Activated naive CD8-positive, alpha-beta T cell (primary cell): ENCODE data around the gene PACRG.

ENCODE experiments used
- H3K27ac Mint-ChIP-seq: one replicate; pipeline ENCODE4 v1.8.0; 2021; ENCODE audit warnings: mixed read lengths
- H3K27me3 Mint-ChIP-seq: one replicate; pipeline ENCODE4 v1.8.0; 2021; ENCODE audit warnings: mixed read lengths
- H3K36me3 Mint-ChIP-seq: one replicate; pipeline ENCODE4 v1.8.0; 2021; ENCODE audit warnings: mixed read lengths
- H3K4me1 Mint-ChIP-seq: one replicate; pipeline ENCODE4 v1.8.0; 2021; ENCODE audit warnings: low read depth, mixed read lengths
- H3K4me3 Mint-ChIP-seq: one replicate; pipeline ENCODE4 v1.8.0; 2021; ENCODE audit warnings: mild to moderate bottlenecking, mixed read lengths
- H3K9me3 Mint-ChIP-seq: one replicate; pipeline ENCODE4 v1.8.0; 2021; ENCODE audit warnings: low read depth, mixed read lengths

The PACRG gene

GRCh38 chr6:162943369-162943768 is 215.6 kb downstream of the PACRG start:
- peaks cover 23% of the 10 kb centered on the region for H3K9me3 Mint-ChIP-seq
- H3K36me3 Mint-ChIP-seq, result no peaks in the 10 kb centered on the region
- H3K4me1 Mint-ChIP-seq, result no peaks in the 10 kb centered on the region
- no peaks in the 10 kb centered on the region for H3K27me3 Mint-ChIP-seq
- H3K27ac Mint-ChIP-seq, result no peak overlapping the region
- H3K4me3 Mint-ChIP-seq, result no peak overlapping the region

DNA sequence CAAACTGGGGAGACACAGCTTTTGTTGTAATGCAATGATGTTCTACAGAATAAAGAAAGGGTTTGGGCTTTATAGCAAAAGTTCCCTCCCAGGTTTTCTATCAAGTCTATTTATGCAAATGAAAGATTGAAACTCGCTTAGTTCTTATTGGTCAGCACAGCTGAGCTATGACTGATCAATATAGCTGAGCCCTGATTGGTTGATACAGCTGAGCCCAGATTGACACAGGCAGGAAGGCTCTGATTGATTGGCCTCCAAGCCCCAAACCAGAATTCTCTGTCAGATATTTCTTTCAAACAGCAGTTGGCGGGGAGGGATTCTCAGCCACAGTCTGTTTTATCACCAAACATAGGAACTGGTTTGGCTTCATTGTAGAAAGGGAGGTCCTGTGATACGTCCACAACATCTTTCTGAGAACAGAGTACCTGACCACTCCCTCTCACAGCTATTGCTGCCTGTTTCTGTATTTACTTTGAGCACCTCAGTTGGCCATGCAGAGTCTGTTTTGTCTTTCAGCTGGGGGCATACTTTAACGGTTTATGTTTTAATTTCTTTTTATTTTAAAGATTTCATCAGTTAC is 223.5 kb downstream of the PACRG start:
- Mint-ChIP-seq H3K4me1 (no peaks in the 10 kb centered on the region), H3K4me3 (no peak overlapping the region), H3K36me3 (no peaks in the 10 kb centered on the region), H3K9me3 (peaks cover 7% of the 10 kb centered on the region), H3K27ac (no peak overlapping the region), H3K27me3 (no peaks in the 10 kb centered on the region)

- no peak overlapping the region for H3K27ac Mint-ChIP-seq
- H3K4me1 Mint-ChIP-seq, result no peaks in the 10 kb centered on the region
- no peaks in the 10 kb centered on the region for H3K27me3 Mint-ChIP-seq
- H3K9me3 Mint-ChIP-seq, result no peaks in the 10 kb centered on the region
- no peaks in the 10 kb centered on the region for H3K36me3 Mint-ChIP-seq
- no peak overlapping the region for H3K4me3 Mint-ChIP-seq
Measured at GRCh38 chr6:162952423-162952822, 224.6 kb downstream of the PACRG start.

- Mint-ChIP-seq H3K4me1 (no peaks in the 10 kb centered on the region), H3K27ac (no peak overlapping the region), H3K9me3 (peaks cover 4% of the 10 kb centered on the region), H3K36me3 (no peaks in the 10 kb centered on the region), H3K4me3 (no peak overlapping the region), H3K27me3 (peaks cover 1% of the 10 kb centered on the region)
Measured at GRCh38 chr6:162957062-162957461, 229.3 kb downstream of the PACRG start.

- peaks cover 1% of the 10 kb centered on the region for H3K27me3 Mint-ChIP-seq
- no peaks in the 10 kb centered on the region for H3K4me1 Mint-ChIP-seq
- H3K36me3 Mint-ChIP-seq, result no peaks in the 10 kb centered on the region
- H3K9me3 Mint-ChIP-seq, result peaks cover 4% of the 10 kb centered on the region
- no peak overlapping the region for H3K27ac Mint-ChIP-seq
- H3K4me3 Mint-ChIP-seq, result no peak overlapping the region
Measured at GRCh38 chr6:162960679-162961457, 233.1 kb downstream of the PACRG start.

GRCh38 chr6:162962093-162962492 is 234.3 kb downstream of the PACRG start:
- Mint-ChIP-seq H3K27me3 (peaks cover 1% of the 10 kb centered on the region), H3K9me3 (peaks cover 4% of the 10 kb centered on the region), H3K27ac (no peak overlapping the region), H3K4me3 (no peak overlapping the region), H3K4me1 (no peaks in the 10 kb centered on the region), H3K36me3 (no peaks in the 10 kb centered on the region)

DNA sequence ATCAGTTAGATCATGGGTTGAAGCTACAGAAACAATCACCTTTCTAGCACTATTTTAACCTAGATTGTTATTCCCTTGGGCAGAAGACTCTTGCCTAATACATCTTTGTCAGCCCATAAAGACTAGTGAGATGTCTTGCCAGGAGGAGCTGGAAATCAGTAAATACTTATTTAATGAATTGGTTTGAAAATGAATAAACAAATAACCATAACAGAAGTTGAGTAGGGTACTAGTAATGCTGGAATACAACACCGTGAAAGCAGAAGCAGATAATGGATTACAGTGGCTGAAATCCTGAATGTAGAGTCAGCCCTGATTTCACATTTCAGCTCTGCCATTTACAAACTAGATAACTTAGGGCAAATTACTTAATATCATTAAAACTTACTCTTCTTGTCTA is 236.1 kb downstream of the PACRG start:
- no peak overlapping the region for H3K4me3 Mint-ChIP-seq
- H3K9me3 Mint-ChIP-seq, result peaks cover 8% of the 10 kb centered on the region
- no peak overlapping the region for H3K27ac Mint-ChIP-seq
- H3K4me1 Mint-ChIP-seq, result no peaks in the 10 kb centered on the region
- no peaks in the 10 kb centered on the region for H3K36me3 Mint-ChIP-seq
- peaks cover 1% of the 10 kb centered on the region for H3K27me3 Mint-ChIP-seq

- H3K4me1 Mint-ChIP-seq, result no peaks in the 10 kb centered on the region
- no peaks in the 10 kb centered on the region for H3K27me3 Mint-ChIP-seq
- H3K27ac Mint-ChIP-seq, result no peak overlapping the region
- H3K36me3 Mint-ChIP-seq, result no peaks in the 10 kb centered on the region
- no peak overlapping the region for H3K4me3 Mint-ChIP-seq
- H3K9me3 Mint-ChIP-seq, result peaks cover 8% of the 10 kb centered on the region
Measured at GRCh38 chr6:162964488-162965140, 236.8 kb downstream of the PACRG start.

GRCh38 chr6:162965366-162965765 is 237.6 kb downstream of the PACRG start:
- H3K27ac Mint-ChIP-seq, result no peak overlapping the region
- H3K36me3 Mint-ChIP-seq, result no peaks in the 10 kb centered on the region
- H3K27me3 Mint-ChIP-seq, result no peaks in the 10 kb centered on the region
- no peak overlapping the region for H3K4me3 Mint-ChIP-seq
- H3K9me3 Mint-ChIP-seq, result peaks cover 8% of the 10 kb centered on the region
- H3K4me1 Mint-ChIP-seq, result no peaks in the 10 kb centered on the region

DNA sequence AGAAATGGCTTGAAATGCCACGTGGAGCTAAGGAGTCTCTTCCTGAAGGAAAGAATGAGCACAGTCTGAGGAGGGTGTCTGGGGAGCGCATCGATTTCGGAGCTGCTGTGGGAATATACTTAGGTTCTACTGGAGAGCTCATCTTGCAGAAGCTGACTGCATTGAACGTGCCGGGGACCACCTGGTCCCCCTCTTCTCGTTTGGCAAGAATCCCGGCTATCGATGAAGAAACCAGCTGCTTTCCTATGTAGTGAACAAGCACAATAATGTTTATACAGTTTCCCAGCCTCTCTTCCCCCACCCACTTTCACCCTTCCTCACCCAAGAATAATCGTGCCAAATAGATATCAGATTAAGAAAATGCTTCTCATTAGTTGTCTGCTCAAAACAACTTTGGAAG is 242.5 kb downstream of the PACRG start:
- Mint-ChIP-seq H3K4me3 (no peak overlapping the region), H3K9me3 (peaks cover 12% of the 10 kb centered on the region), H3K4me1 (no peaks in the 10 kb centered on the region), H3K27me3 (no peaks in the 10 kb centered on the region), H3K36me3 (no peaks in the 10 kb centered on the region), H3K27ac (no peak overlapping the region)

GRCh38 chr6:162971356-162971755 is 243.6 kb downstream of the PACRG start:
- H3K4me1 Mint-ChIP-seq, result no peaks in the 10 kb centered on the region
- H3K36me3 Mint-ChIP-seq, result no peaks in the 10 kb centered on the region
- no peak overlapping the region for H3K27ac Mint-ChIP-seq
- peaks cover 12% of the 10 kb centered on the region for H3K9me3 Mint-ChIP-seq
- H3K27me3 Mint-ChIP-seq, result no peaks in the 10 kb centered on the region
- no peak overlapping the region for H3K4me3 Mint-ChIP-seq

DNA sequence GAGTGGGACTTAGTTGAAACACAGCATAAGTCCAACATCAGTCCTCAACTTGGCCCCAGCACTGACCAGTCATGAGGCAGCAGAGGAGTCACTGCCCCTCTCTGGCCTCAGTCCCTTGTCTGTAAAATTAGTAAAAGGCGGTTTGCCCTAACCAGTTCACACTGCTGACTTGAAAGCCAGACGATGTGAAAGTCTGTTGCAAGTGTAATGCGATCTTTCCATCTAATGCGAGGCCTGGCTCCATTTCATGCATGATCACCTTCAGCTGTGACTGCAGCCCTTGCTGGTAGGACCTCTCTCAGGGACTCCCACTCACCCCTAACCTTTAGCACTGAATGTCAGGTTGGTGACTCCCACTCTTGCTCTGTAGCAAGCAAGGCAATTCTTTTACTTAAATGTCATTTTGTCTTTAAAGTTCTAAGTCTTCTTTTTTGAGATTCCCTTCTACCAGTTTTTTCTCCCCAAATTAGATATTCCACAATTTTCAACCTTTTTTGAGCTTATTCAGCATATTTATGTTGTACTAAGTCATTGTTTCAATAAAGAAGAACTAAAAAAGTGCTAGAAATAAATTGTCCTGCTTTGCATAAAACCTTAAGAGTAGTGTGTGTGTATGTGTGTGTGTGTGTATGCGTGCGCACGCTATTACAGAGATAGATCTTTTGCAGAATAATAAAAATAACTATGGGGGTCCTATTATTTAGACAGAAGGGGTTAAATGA is 245.5 kb downstream of the PACRG start:
- Mint-ChIP-seq H3K36me3 (no peaks in the 10 kb centered on the region), H3K4me3 (no peak overlapping the region), H3K27me3 (no peaks in the 10 kb centered on the region), H3K9me3 (peaks cover 8% of the 10 kb centered on the region), H3K4me1 (no peaks in the 10 kb centered on the region), H3K27ac (no peak overlapping the region)

GRCh38 chr6:162973980-162974379 is 246.2 kb downstream of the PACRG start:
- H3K36me3 Mint-ChIP-seq, result no peaks in the 10 kb centered on the region
- H3K27me3 Mint-ChIP-seq, result no peaks in the 10 kb centered on the region
- H3K9me3 Mint-ChIP-seq, result peaks cover 8% of the 10 kb centered on the region
- H3K27ac Mint-ChIP-seq, result no peak overlapping the region
- no peak overlapping the region for H3K4me3 Mint-ChIP-seq
- no peaks in the 10 kb centered on the region for H3K4me1 Mint-ChIP-seq

DNA sequence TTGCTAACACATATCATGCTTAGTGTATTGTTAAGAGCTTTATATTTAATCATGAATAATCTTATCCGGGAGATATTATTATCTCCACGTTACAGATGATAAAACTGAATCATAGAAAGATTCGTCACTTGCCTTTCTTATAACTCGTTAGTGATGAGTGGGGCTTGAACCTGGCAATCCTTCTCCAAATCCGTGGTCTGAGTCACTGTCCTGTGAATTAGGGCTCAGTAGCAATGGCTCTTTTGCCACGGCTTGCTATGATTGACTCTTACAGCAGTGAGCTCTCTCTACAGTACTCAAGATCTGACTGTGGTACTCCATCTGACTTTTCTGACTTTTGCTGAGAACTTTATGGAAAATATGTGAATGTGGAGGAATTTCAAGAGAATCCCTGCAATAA is 246.9 kb downstream of the PACRG start:
- no peaks in the 10 kb centered on the region for H3K36me3 Mint-ChIP-seq
- H3K4me3 Mint-ChIP-seq, result no peak overlapping the region
- H3K9me3 Mint-ChIP-seq, result peaks cover 8% of the 10 kb centered on the region
- no peak overlapping the region for H3K27ac Mint-ChIP-seq
- no peaks in the 10 kb centered on the region for H3K27me3 Mint-ChIP-seq
- no peaks in the 10 kb centered on the region for H3K4me1 Mint-ChIP-seq

DNA sequence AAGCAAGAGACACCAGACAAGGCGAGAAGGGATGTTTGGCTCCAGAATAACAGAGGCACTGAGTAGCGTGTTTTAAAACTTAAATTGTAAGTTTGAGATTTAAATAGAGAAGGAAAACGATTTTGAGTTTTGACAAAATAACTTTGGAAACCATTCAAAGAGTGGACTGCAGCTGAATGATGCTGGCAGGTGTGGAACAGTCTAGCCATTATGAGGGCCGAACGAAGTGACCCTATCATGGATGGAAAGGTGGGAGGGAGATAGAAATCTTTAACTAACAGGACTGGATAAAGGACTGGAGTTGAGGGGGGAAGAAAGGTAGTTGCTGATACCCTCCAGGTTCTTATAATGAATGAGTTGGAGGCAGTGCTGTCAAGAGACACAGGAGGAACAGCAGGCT is 248.4 kb downstream of the PACRG start:
- Mint-ChIP-seq H3K27me3 (no peaks in the 10 kb centered on the region), H3K9me3 (peaks cover 15% of the 10 kb centered on the region), H3K36me3 (no peaks in the 10 kb centered on the region), H3K27ac (no peak overlapping the region), H3K4me1 (no peaks in the 10 kb centered on the region), H3K4me3 (no peak overlapping the region)
